Stimulated activated CD8-positive, alpha-beta memory T cell treated with anti-CD3 and anti-CD28 coated beads, Interleukin-2, amount 100 ng/mL, for 1 hour (primary cell): ENCODE results near the gene USP4.

Experiments used
- DNase-seq, 2 donors: peaks; one replicate each; pipeline ENCODE4 v3.0.0-alpha.2; 2020; ENCODE audit warnings: low read depth in 2 of 2

USP4 gene

GRCh38 chr3:49296781-49297411 lies 43.0 kb downstream of the USP4 start:
- DNase-seq = no peak

DNA sequence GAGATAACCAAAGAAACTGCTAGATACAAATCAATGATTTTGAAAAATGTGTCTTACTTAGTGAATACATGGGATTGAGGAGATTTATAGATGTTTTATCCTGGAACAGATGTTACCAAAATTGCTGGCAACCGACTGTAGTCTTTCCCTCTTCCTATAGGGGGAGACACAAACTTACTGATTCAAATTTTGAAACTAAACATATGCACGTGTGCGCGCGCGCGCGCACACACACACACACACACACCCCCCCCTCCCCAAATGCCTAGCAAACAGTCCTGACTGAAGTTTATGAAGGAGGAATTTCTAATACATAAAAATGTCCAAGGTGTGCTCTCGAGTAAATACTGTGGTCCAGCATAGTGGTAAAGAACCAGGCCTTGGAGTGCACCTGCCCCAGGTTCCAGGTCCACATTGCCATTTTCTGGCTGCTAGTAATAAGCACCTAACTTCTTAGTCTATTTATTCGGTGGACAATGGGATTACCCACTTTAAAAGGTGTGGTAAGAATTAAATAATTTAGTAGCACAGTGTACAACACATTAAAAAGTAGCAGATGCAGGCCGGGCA lies 44.3 kb downstream of the USP4 start:
- DNase-seq = no peak

- DNase-seq = no peak
These were observed 45.5 kb downstream of the USP4 start for GRCh38 chr3:49294343-49294742.

- DNase-seq = no peak
These were observed 55.9 kb downstream of the USP4 start for GRCh38 chr3:49283997-49284396.

DNA sequence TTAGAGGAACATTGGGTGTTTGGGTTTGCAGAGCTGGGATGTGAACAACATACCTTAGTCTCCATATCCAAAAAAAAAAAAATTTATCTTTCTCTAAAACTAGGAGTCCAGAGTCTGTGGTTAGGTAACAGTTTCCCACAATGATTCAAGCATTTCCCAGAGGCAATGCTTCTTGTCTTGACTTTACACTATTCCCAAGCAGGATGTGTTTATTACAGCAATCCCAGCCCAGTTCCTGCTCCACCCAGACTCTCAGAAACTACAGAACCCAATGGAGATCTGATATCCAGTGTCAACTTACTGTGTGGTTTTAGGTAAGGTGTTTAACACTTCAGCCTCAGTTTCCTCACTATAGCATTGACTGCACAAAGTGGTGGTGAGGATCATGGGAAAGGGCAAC lies 60.5 kb downstream of the USP4 start:
- DNase-seq = no peak

GRCh38 chr3:49278548-49278947 lies 61.3 kb downstream of the USP4 start:
- DNase-seq = no peak

GRCh38 chr3:49277383-49277775 lies 62.5 kb downstream of the USP4 start:
- no peak for DNase-seq

DNA sequence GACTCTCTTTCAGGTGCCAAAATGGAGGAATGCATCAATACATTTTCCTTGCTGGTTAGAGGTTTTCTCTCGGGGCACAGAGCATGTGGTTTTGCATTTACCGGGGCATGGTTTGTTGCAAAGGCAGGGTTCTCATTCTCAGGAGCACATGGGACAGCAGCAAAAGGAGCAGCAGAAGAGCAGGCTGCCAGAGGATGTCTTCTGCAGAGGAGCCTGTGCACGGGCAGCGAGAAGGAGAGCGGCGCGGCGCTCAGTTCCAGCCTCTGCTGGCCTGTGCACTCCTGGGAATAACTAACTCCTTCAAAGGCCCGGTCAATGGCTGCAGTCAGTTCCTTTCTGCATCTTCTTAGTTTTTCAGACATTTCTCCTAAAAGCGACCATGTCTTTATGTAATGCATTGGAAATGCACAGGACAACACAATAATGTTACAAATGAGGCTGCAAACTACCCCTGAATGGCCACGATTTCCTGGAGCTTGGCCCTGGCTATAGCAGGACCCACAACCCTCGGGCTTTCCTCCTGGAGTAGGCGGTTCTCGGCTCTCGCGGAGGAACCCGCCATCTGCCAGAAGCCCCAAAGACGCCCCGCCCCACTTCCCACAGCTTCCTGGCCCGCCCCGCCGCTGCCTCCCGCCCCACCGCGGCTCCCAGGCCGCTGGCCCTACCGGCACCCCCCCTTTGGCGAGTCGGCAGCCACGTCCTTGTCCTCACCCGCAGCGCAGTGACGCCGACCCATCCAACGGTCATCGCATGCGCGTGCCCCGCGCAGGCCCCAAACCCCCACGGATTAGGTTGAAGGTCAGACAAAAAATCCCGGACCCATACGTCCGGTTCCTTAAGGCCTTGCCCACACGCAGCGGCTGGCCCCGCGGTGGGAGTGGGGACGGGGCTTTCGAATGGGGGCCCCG lies 63.1 kb downstream of the USP4 start, which contains the start of gene C3orf62:
TSS of gene C3orf62 (minus strand) at position 758 of the 908 bp plus-strand sequence. CDS start at position 398, 360 bp downstream.
- peak; percentile 37 to 55 for DNase-seq

DNA sequence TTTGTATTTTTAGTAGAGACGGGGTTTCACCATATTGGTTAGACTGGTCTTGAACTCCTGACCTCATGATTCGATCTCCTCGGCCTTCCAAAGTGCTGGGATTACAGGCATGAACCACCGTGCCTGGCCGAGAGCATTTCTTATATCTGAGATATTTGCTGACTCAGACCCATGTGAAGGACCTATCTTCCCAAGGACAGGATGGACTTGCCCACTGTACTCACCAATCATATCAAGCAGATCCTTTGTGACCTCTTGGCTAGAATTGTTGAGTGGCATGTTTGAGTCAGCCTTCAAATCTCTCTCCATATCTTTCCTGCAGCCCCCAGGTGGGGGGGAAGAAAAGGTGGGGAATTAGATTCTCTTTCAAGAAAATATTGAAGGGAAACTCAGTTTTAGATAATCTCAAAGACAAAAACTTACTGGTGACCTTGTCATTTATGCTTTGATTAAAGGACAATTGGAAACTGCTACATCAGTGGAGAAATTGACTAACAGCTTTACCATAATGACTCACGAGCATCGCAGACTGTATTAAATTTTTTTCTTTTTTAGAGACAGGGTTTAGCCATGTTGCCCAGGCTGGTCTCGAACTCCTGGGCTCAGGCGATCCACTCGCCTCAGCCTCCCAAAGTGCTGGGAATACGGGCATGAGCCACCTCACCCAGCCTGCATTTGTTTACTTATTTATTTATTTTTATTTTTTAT lies 65.9 kb downstream of the USP4 start:
- no peak for DNase-seq

- no peak for DNase-seq
These were observed 68.8 kb downstream of the USP4 start for GRCh38 chr3:49271047-49271446.

- DNase-seq = no peak
These were observed 69.7 kb downstream of the USP4 start for GRCh38 chr3:49270156-49270500.

GRCh38 chr3:49269443-49270155 lies 70.3 kb downstream of the USP4 start:
- no peak for DNase-seq

GRCh38 chr3:49266410-49267095 lies 73.3 kb downstream of the USP4 start:
- no peak for DNase-seq

- DNase-seq = no peak
These were observed 74.0 kb downstream of the USP4 start for GRCh38 chr3:49265661-49266386.

GRCh38 chr3:49263159-49263889 lies 76.5 kb downstream of the USP4 start:
- no peak for DNase-seq

DNA sequence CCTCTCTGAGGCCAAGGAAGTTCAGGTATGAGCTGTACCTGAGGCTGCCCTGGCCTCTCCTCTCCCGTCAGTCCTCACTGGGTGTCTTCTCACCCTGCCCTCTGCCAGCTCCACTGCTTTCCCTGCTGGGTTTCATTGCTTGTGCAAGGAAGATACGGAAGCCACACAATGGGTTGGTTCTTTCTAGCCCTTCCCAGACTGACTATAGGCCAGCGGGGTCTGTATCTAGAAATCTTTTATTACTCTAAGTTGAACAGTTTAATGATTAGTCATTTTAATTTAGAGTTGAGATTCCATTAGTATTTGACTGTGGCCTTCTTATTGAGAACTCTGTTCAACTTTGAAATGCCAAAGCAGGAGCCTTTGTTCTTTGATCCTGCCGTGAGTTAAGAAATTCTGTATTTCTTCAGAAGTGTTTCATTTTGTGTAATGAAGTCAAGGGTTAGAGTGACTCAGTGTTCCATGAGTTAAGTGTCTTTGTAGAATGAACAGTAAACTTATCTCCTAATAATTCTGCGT lies 79.0 kb downstream of the USP4 start:
- DNase-seq = no peak

DNA sequence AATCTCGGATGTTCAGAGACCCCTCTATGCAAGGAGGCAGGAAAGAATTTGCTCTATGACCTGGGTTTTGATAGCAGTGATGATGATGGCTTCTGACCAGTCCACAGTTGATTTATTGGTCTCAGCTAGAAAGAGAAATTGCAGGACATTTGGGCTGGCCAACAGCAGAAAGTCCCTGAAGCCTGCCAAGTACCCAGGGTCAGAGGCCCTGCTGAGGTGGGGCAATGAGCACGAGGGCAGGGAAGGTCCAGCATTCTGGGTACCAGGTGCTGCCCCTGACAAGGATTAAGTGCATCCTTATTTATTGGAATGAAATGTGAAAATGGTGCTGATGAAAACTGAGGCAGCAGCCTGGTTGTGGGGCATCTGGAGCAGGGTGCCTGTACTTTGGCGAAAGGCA lies 82.7 kb downstream of the USP4 start:
- DNase-seq = no peak

DNA sequence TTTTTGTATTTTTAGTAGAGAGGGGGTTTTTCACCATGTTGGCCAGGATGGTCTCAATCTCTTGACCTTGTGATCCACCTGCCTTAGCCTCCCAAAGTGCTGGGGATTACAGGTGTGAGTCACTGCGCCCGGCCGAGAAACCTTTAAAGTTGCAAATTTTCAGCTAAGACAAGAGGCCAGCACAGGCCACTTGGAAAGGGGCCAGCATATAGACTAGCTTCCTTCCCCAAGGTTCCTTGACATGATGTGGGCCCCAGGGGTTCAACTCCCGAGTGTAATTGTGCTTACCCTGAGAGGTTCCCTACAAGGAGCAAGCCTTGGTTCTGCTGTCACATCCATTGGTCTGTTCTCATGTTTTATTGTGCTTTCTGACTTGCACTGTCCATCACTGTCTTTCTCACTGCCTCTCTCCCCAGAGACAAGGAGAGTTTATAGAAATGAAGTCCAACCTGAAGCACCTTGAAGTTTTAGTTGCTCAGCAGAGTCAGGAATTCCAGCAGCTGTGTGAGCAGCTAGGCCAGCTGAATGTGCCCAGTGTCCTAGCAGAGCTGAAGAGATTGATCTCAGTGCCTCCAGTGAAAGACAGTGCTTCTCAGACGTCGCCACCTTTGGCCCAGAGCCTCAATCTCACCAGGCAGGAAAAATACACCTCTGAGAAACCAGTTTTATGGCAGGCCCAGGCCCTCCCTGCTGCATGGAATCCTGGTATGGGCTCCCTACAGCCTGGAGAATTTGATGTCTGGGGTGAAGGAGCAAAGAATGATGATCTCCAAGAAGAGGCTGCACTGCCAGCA lies 83.9 kb downstream of the USP4 start:
- no peak for DNase-seq

DNA sequence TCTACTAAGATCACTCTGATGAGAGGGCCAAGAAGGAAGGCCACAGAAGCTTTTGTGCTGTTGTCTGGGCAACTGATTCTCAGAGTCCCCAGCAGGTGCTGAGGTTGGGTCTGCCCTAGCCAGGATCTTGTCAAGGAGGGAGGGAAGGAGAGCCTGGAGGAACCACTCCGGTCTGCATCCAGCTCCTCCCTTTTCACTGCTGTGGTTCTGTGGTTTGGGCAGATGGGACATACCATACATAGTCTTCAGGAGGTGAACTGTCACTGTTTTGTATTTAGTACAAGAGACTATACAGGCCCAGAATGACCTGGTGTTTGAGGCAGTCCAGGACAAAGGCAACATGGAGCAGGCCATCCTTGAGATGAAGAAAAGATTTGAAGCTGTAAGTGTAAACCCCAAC lies 84.7 kb downstream of the USP4 start:
- DNase-seq = no peak
